GM12873 (cell line): ENCODE measurements around the gene CCNC.

Experiments used
- TF ChIP-seq, protein P1 (sequence below): IDR thresholded peaks from 2 replicates; pipeline ENCODE4 v1.5.1; 2012; ENCODE audit warnings: low read depth, mild to moderate bottlenecking, moderate library complexity, low read length, control low read depth; ENCODE audit not compliant: insufficient read depth; ENCODE audit errors: missing control alignments

CCNC gene

GRCh38 chr6:99575544-99576227, 7.2 kb upstream of the CCNC start:
- TF ChIP-seq, protein P1, sequence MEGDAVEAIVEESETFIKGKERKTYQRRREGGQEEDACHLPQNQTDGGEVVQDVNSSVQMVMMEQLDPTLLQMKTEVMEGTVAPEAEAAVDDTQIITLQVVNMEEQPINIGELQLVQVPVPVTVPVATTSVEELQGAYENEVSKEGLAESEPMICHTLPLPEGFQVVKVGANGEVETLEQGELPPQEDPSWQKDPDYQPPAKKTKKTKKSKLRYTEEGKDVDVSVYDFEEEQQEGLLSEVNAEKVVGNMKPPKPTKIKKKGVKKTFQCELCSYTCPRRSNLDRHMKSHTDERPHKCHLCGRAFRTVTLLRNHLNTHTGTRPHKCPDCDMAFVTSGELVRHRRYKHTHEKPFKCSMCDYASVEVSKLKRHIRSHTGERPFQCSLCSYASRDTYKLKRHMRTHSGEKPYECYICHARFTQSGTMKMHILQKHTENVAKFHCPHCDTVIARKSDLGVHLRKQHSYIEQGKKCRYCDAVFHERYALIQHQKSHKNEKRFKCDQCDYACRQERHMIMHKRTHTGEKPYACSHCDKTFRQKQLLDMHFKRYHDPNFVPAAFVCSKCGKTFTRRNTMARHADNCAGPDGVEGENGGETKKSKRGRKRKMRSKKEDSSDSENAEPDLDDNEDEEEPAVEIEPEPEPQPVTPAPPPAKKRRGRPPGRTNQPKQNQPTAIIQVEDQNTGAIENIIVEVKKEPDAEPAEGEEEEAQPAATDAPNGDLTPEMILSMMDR = no peak

GRCh38 chr6:99573980-99574617, 5.6 kb upstream of the CCNC start:
- TF ChIP-seq, protein P1 = no peak

DNA sequence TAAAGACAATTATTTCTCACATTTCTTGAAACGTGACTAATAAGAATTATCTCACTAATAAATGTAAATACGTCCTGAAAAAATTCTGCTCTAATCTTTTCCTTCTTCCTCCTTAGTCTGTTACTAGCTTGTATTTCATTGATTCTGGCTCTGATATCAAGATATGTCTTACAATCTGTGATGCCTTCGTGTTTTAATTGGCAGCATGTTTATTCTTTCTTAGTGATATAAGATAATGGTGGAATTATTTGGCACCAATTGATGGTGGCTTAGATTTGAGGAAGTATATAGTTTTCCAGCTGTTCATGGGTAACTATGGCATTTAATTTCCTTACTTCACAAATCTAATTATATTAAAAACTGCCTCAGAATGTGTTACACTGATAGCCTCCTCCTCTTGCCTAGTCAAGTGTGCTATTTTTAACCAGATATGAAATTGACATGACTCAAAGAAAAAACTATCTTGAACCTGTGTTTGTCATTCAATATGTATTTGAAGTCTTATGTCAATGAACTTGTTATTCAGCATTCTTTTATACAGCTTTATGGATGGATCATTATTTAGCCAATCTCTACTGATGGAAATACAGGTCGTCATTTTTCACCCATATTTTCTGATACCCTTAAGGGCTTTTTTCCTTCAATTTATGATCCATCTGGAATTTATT, 5.3 kb downstream of the CCNC start:
- TF ChIP-seq, protein P1 = no peak

DNA sequence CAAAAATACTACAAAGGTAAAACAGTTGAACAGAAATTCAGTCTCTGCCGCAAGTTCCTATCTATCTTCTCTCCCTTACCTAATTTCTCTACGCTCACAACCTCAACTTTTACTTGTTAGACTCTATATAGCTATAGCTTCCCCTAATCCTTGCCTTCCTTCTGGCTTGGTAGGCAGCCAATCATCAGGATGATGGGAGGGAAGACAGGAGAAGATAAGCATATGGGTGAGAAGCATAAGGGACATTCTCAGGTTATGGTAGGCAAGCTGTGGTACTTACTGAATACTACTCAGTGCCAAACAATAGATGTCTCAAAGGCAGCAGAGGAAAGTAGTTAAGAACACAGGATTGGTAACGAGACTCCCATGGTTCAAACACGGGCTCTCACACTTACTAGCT, 7.8 kb downstream of the CCNC start:
- TF ChIP-seq, protein P1 = no peak

DNA sequence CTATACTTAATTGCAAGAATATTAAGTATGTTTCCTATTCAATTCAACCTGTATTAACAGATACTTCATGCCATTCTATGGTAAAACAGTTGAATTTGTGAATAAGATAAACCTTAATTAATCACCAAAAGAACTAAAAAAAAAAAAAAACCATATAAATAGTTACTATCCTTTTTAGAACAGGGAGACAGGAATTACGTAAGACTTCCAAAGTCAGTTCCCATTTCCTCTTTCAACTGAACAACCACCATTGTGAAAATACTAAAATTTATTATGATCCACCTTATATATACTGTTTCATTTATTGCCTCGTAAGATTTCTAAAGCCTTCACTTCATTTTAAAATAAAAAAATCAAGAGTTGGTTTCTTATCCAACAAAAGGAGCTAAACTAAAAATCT, 9.4 kb downstream of the CCNC start:
- TF ChIP-seq, protein P1 = no peak

DNA sequence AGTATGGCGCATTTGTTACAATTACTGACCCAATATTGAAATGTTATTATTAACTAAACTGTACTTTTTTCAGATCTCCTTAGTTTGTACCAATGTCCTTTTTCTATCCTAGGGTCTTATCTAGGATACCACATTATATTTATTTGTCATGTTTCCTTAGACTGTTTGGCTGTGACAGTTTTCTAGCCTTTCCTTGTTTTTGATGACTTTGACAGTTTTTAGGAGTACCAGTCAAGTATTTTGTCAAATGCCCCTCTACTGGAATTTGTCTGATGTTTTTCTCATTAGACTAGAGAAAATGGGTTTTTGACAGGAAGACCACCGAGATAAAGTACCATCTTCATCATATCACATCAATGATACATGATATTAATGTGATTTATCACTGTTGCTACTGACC, 14.6 kb downstream of the CCNC start:
- TF ChIP-seq, protein P1 = no peak

DNA sequence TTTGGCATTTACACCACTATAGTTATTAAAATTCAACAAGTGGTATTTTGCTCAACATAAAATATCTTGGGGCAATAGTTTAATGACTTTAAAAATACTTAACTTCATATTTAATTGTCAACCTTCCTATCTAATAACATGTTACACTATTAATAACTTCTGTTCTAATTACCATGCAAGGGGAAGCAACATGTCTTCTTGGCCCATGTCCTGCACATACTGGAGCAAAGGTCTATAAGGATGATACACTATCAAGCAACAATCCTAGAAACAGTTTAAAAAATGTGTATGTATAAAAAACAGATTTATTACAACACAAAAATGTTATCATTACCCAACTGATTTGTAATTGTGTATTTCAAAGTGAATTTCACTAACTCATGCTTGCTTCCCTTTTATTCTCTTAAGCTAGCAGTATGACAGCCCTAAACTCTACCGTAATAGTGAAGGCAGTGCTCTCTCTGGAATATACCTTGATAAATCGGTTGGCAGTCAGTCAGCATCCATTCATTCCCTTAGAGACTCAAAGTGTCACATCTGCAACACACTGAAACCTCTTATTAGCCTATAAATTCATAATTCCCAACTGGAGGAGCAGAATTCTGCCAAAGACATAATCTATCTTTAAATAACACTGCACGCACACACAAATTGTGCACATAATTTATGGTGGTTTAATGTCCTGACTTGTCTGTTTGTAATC, 18.3 kb downstream of the CCNC start:
- TF ChIP-seq, protein P1 = no peak
